ENCODE results near the gene RNLS. TPM values are rescaled to one million over a fixed set of nuclear protein-coding genes. Genes with fewer than 3 reads are reported as not detected.

The RNLS gene
- total RNA-seq = 2.1 and 2.4 TPM in 2 replicates

- Mint-ChIP-seq H3K27ac (peak within 1 kb of the TSS; percentile 89), H3K4me1 (peaks cover 8% of the 10 kb centered on the region), H3K27me3 (peaks cover 19% of the 10 kb centered on the region), H3K36me3 (ENCODE audit: low read depth) (peaks cover 2% of the 10 kb centered on the region), H3K4me3 (peak within 1 kb of the TSS; percentile 87), H3K9me3 (peaks cover 12% of the 10 kb centered on the region)
- peak; percentile 88 for DNase-seq
- intact Hi-C loops (cut with micrococcal nuclease) = loop anchor here (10.0 kb wide), 1 partner anchor 242 kb away; no protein-coding TSS in a partner anchor
Measured at GRCh38 chr10:88582806-88583583, at the start of gene RNLS. TSS of gene RNLS (minus strand) at chr10:88583318.

- intact Hi-C loops (cut with micrococcal nuclease) = no loop called here
- Mint-ChIP-seq H3K4me3 (no peak overlapping the region), H3K4me1 (no peaks in the 10 kb centered on the region), H3K9me3 (no peaks in the 10 kb centered on the region), H3K27me3 (peaks cover 21% of the 10 kb centered on the region), H3K27ac (no peak overlapping the region), H3K36me3 (ENCODE audit: low read depth) (no peaks in the 10 kb centered on the region)
- DNase-seq = no peak
Measured at GRCh38 chr10:88624840-88625239, 41.7 kb upstream of the RNLS start.

- Mint-ChIP-seq H3K36me3 (ENCODE audit: low read depth) (no peaks in the 10 kb centered on the region), H3K27ac (no peak overlapping the region), H3K27me3 (peaks cover 21% of the 10 kb centered on the region), H3K4me1 (no peaks in the 10 kb centered on the region), H3K4me3 (no peak overlapping the region), H3K9me3 (no peaks in the 10 kb centered on the region)
- peak; percentile 26 for DNase-seq
- intact Hi-C loops (cut with micrococcal nuclease) = no loop called here
Measured at GRCh38 chr10:88623835-88624234, 40.7 kb upstream of the RNLS start.

- no peak overlapping the region for H3K27ac Mint-ChIP-seq
- no peaks in the 10 kb centered on the region for H3K4me1 Mint-ChIP-seq
- H3K9me3 Mint-ChIP-seq = no peaks in the 10 kb centered on the region
- no peak for DNase-seq
- H3K36me3 Mint-ChIP-seq (ENCODE audit: low read depth) = no peaks in the 10 kb centered on the region
- peaks cover 13% of the 10 kb centered on the region for H3K27me3 Mint-ChIP-seq
- no peak overlapping the region for H3K4me3 Mint-ChIP-seq
- intact Hi-C loops (cut with micrococcal nuclease) = no loop called here
Measured at GRCh38 chr10:88620441-88620840, 37.3 kb upstream of the RNLS start.

- Mint-ChIP-seq H3K4me1 (no peaks in the 10 kb centered on the region), H3K9me3 (no peaks in the 10 kb centered on the region), H3K27ac (no peak overlapping the region), H3K27me3 (peaks cover 7% of the 10 kb centered on the region), H3K36me3 (ENCODE audit: low read depth) (no peaks in the 10 kb centered on the region), H3K4me3 (no peak overlapping the region)
- no peak for DNase-seq
- intact Hi-C loops (cut with micrococcal nuclease) = no loop called here
Measured at GRCh38 chr10:88618496-88618895, 35.4 kb upstream of the RNLS start.

- no peak overlapping the region for H3K4me3 Mint-ChIP-seq
- intact Hi-C loops (cut with micrococcal nuclease) = no loop called here
- no peaks in the 10 kb centered on the region for H3K4me1 Mint-ChIP-seq
- H3K9me3 Mint-ChIP-seq = no peaks in the 10 kb centered on the region
- no peak for DNase-seq
- H3K27ac Mint-ChIP-seq = no peak overlapping the region
- no peaks in the 10 kb centered on the region for H3K36me3 Mint-ChIP-seq (ENCODE audit: low read depth)
- peaks cover 7% of the 10 kb centered on the region for H3K27me3 Mint-ChIP-seq
Measured at GRCh38 chr10:88617772-88618300, 34.7 kb upstream of the RNLS start.

GRCh38 chr10:88616250-88616977 is 33.3 kb upstream of the RNLS start:
- H3K36me3 Mint-ChIP-seq (ENCODE audit: low read depth) = no peaks in the 10 kb centered on the region
- H3K4me3 Mint-ChIP-seq = no peak overlapping the region
- H3K27ac Mint-ChIP-seq = no peak overlapping the region
- intact Hi-C loops (cut with micrococcal nuclease) = no loop called here
- H3K4me1 Mint-ChIP-seq = no peaks in the 10 kb centered on the region
- peaks cover 7% of the 10 kb centered on the region for H3K27me3 Mint-ChIP-seq
- no peak for DNase-seq
- no peaks in the 10 kb centered on the region for H3K9me3 Mint-ChIP-seq

- peaks cover 25% of the 10 kb centered on the region for H3K27me3 Mint-ChIP-seq
- no peak overlapping the region for H3K27ac Mint-ChIP-seq
- no peaks in the 10 kb centered on the region for H3K36me3 Mint-ChIP-seq (ENCODE audit: low read depth)
- H3K4me3 Mint-ChIP-seq = no peak overlapping the region
- H3K9me3 Mint-ChIP-seq = no peaks in the 10 kb centered on the region
- DNase-seq = no peak
- no peaks in the 10 kb centered on the region for H3K4me1 Mint-ChIP-seq
- intact Hi-C loops (cut with micrococcal nuclease) = no loop called here
Measured at GRCh38 chr10:88608780-88609179, 25.7 kb upstream of the RNLS start.

GRCh38 chr10:88608052-88608732 is 25.1 kb upstream of the RNLS start:
- H3K9me3 Mint-ChIP-seq = no peaks in the 10 kb centered on the region
- H3K27ac Mint-ChIP-seq = no peak overlapping the region
- H3K27me3 Mint-ChIP-seq = peaks cover 25% of the 10 kb centered on the region
- intact Hi-C loops (cut with micrococcal nuclease) = no loop called here
- H3K4me1 Mint-ChIP-seq = no peaks in the 10 kb centered on the region
- H3K36me3 Mint-ChIP-seq (ENCODE audit: low read depth) = no peaks in the 10 kb centered on the region
- no peak for DNase-seq
- H3K4me3 Mint-ChIP-seq = no peak overlapping the region

- Mint-ChIP-seq H3K36me3 (ENCODE audit: low read depth) (no peaks in the 10 kb centered on the region), H3K27ac (no peak overlapping the region), H3K27me3 (peaks cover 3% of the 10 kb centered on the region), H3K4me3 (no peak overlapping the region), H3K9me3 (no peaks in the 10 kb centered on the region), H3K4me1 (peaks cover 3% of the 10 kb centered on the region)
- no peak for DNase-seq
- intact Hi-C loops (cut with micrococcal nuclease) = no loop called here
Measured at GRCh38 chr10:88598055-88598454, 14.9 kb upstream of the RNLS start.

- intact Hi-C loops (cut with micrococcal nuclease) = no loop called here
- Mint-ChIP-seq H3K9me3 (no peaks in the 10 kb centered on the region), H3K4me3 (no peak overlapping the region), H3K4me1 (peaks cover 3% of the 10 kb centered on the region), H3K27ac (no peak overlapping the region), H3K27me3 (peaks cover 18% of the 10 kb centered on the region), H3K36me3 (ENCODE audit: low read depth) (no peaks in the 10 kb centered on the region)
- DNase-seq = no peak
Measured at GRCh38 chr10:88594482-88594881, 11.4 kb upstream of the RNLS start.

- intact Hi-C loops (cut with micrococcal nuclease) = no loop called here
- DNase-seq = no peak
- H3K4me3 Mint-ChIP-seq = no peak overlapping the region
- H3K36me3 Mint-ChIP-seq (ENCODE audit: low read depth) = no peaks in the 10 kb centered on the region
- H3K9me3 Mint-ChIP-seq = no peaks in the 10 kb centered on the region
- H3K4me1 Mint-ChIP-seq = no peaks in the 10 kb centered on the region
- peaks cover 18% of the 10 kb centered on the region for H3K27me3 Mint-ChIP-seq
- H3K27ac Mint-ChIP-seq = no peak overlapping the region
Measured at GRCh38 chr10:88592906-88593305, 9.8 kb upstream of the RNLS start.

GRCh38 chr10:88592381-88592780 is 9.3 kb upstream of the RNLS start:
- intact Hi-C loops (cut with micrococcal nuclease) = no loop called here
- no peak overlapping the region for H3K27ac Mint-ChIP-seq
- H3K36me3 Mint-ChIP-seq (ENCODE audit: low read depth) = no peaks in the 10 kb centered on the region
- peaks cover 18% of the 10 kb centered on the region for H3K27me3 Mint-ChIP-seq
- no peak overlapping the region for H3K4me3 Mint-ChIP-seq
- H3K4me1 Mint-ChIP-seq = no peaks in the 10 kb centered on the region
- DNase-seq = no peak
- no peaks in the 10 kb centered on the region for H3K9me3 Mint-ChIP-seq

GRCh38 chr10:88586462-88586861 is 3.3 kb upstream of the RNLS start, which contains the start of gene LIPJ:
TSS of gene LIPJ (plus strand) at chr10:88586762. CDS start at chr10:88590688, 3,926 bp downstream.
- peaks cover 8% of the 10 kb centered on the region for H3K4me1 Mint-ChIP-seq
- H3K27ac Mint-ChIP-seq = no peak within 1 kb of the TSS
- intact Hi-C loops (cut with micrococcal nuclease) = loop anchor here (10.0 kb wide), 1 partner anchor 238 kb away; no protein-coding TSS in a partner anchor
- peaks cover 2% of the 10 kb centered on the region for H3K36me3 Mint-ChIP-seq (ENCODE audit: low read depth)
- DNase-seq = no peak
- H3K27me3 Mint-ChIP-seq = peaks cover 27% of the 10 kb centered on the region
- H3K4me3 Mint-ChIP-seq = no peak within 1 kb of the TSS
- peaks cover 12% of the 10 kb centered on the region for H3K9me3 Mint-ChIP-seq
